HPDE6-E6E7 (cell line): Measurements from ENCODE around the gene ITGA11.

ENCODE experiments used
- DNase-seq: peaks from one replicate; pipeline ENCODE4 v3.0.0; 2011; ENCODE audit warnings: missing footprints; ENCODE audit errors: extremely low spot score

ITGA11 gene

DNA sequence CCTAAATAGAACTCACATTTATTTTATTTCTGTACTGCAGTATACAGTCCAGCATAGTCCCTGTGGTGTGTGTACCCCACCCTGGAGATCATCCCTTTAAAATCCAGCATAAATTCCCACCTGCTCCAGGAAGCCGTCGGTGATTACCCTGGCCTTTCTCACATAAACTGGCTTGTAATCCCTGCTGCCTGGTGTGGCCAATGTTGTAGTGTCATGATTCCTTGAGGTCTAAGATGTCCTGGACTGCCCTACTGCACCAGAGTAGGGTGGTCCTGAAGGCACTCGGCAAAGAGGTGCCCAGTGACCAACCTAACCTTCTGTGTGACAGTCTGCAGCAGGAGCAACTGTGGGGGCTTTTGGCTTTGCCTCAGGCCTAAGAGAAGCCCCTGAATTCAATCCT, 58.9 kb downstream of the ITGA11 start:
- DNase-seq, result no peak

DNA sequence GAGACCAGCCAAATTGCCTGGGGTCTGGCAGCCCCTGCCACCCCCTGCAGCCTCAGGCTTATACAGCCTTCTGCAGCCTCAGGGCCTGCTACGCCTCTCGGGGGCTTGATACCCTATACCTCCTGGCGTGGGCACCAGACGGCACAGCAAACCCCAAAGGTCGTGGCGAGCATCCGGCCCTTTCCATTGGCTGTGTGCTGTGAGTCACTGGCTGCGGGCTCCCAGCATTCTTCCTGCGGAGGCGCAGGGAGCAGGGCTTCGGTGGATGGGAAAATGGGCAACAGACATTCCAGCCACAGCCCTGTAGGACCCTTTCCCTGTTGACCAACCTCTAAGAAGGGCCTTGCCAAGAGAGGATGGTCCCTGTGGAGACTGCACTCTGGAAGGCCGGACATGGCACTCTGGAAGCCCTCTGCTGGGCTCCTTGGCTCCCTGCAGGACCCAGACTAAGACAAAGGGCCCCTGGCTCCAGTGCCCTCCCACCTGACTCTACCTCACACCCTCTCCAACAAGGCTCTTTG, 59.6 kb downstream of the ITGA11 start:
- DNase-seq, result peak; percentile 46

DNA sequence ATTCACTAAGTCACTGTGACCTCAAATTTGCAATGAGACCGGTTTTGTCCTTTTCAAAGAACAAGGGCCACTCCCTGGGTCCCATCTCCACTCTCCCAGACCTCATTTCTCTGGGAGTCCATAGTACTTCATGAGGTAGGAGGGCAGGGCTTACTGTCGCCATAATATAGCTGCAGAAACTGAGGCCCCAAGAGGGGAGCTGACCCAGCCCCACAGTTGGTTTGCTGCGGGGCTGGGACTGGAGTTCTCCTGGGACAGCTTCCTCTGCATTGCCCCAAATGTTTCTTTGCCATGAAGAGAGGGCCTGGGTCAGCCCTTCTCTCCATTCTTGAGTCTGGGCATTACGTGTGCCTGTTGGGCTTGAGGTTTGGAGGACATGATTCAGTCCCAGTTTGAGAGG, 60.1 kb downstream of the ITGA11 start:
- no peak for DNase-seq

DNA sequence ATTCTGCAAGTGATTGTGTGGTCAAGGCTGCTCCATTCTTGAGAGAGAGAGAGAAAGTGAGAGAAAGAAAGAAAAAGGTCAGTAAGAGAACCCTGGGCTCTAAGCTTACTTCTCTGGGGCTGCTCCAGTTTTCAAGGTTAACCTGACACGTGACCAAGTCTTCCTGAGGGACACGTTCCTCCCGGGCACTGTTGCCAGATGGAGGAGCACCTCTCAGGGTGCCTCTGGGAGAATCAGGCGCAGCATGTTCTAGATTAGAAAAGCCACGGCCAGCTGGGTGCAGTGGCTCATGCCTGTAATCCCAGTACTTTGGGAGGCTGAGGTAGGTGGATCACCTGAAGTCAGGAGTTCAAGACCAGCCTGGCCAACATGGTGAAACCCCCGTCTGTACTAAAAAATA, 60.8 kb downstream of the ITGA11 start:
- DNase-seq, result no peak

DNA sequence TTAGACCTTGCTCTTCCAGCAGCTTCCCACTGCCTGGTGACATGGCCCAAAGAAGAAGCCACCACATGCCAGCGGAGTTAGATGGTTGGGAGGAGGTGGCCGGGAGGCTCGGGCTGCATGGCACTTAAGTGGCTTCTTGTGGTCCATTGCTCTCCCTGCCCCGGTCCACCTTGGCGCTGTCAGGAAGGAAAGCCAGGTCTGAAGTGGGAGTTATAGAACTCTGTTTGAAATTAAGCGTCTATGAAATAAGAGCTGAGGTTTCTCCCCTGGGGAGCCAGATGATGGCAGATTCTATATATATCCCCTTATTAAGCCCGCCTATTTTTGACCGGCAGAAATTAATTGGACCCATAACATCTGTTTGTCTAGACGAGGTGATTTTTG, 61.2 kb downstream of the ITGA11 start:
- DNase-seq, result no peak

DNA sequence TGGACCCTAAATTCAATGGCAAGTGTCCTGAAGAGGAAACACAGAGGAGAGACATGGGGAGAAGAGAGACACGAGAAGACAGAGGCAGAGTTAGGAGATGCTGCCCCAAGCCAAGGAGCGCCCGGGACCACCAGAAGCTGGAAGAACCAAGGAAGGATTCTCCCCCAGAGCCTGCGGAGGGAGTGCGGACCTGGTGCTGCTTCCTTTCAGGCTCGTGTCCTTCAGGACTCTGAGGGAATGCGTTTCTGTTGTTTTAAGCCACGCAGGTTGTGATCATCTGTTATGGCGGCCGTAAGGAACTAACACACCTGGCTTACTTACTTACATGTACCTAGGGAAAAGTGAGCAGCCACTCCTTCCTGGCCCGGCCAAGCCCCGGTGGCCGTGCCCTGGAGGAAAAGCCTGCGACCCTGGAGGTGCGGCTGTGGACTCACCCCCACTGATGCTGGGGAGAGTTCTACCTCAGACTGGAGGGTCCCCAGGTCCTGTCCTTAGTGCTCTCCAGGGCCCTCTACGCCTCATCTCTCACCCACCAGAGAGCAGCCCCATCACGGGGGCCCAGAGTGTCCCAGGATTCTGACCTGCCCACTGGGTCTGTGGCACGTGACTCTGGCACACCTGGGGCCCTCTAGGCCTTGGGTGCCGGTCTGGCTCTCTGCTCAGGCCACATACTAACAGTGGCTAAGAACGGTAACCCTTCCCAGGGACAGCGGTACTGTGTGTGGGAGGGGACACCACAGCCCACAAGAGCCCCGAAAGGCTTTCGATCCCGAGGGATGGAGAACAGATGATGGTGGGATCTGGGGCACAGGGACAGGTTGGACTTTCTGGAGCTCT, 61.8 kb downstream of the ITGA11 start:
- DNase-seq, result no peak

DNA sequence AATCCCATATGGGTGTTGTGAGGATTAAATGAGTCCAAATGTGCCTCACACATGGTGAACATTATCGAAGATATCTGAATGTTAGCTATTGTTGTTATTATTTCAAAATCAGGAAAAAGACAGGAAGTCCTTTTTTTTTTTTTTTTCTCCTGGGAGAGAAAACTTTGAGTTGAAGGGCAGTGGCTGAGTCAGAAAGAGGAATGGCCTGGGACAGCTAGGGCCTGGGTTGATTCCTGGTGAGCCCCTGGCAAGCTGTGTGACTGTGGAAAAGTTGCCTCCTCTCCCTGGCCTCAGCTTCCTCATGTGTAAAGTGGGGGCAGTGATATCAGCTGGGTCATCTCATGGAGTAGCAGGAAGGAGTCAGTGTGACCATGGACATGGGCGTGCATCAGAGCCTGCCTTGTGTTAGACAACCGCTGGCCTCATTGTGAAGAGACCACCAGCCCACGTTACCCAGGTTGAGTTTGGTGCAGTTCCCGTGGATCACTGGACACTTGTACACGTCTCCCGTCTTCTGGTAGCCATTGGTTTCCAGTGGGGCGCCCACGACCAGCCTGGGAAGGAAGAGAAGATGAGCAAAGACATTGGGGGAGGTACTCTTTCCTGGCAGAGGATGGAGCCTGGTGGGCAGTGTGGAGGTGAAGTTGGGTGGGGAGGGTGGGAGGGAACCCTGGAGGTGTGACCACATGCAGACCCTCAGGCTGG, 63.1 kb downstream of the ITGA11 start:
- no peak for DNase-seq

DNA sequence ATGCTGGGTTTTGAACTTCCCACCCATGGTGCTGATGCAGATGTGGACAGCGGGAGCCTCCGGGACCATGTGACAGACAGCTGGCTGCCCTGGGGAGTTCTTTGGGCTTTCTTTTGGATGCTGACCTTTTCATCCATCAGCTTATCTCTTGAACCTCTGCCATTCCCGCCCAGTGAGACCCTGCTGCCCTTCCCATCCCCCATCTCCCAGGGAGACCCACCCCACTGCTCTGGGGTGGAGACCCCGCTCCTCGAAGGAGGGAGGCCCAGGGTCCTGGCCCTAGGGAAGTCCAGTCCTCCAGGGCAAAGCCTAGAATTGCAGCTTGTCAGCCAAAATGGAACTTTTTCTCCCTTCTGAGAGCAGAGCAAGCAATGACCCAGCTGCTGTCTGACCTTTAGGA, 64.0 kb downstream of the ITGA11 start:
- no peak for DNase-seq

DNA sequence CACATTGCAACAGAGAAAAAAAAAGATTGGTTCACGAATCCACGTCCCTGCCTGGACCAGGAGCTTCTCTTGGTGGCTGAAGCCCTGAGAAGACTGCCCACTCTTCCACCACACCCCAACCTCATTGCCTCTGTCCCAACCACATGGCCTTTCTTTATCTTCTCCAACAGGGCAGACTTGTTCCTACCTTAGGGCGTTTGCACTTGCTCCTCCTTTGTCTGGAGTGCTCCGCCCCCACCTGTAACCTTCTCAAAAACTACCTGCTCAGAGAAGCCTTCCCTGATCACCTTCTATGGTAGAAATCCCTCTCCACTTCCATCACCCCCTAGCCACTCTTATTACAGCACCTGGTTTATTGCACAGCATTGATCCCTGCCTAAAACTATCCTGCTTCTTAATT, 64.7 kb downstream of the ITGA11 start:
- DNase-seq, result no peak

DNA sequence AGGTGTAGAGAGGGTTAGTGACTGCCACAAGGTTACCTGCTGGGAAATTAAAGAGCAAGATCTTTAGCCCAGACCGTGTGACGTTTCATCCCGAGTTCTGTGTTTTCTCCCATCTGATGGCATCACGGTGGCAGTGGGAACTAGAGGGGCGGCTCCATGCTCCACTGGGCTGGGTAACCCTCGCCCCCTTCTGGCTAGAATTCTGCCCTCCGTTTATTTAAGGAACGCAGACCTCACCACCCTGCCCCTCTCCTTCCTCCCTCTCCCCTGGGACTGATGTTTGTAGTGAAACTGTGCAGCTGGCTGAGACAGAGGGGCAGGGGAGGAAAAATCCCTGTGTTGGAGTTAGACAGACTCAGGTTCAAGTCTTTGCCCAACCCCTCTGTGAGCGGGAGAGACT, 65.6 kb downstream of the ITGA11 start:
- no peak for DNase-seq

DNA sequence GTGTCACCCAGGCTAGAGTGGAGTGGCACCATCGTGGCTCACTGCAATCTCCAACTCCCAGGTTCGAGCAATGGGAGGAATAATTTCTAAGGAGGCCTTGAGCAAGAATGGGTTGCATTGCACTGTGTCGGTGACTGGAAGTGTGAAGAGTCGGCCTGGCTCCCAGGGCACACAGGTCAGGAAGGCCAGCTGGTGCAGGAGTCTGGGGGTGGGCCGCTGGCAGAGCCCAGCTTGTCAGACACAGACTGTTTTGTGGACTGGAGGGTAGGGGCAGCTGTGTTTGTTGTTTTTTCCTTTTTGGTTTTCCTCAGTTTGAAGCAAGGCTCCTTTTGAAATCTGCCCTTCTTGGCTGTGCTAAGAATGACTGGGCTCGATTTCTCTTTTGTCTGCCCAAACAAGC, 66.2 kb downstream of the ITGA11 start:
- DNase-seq, result no peak

DNA sequence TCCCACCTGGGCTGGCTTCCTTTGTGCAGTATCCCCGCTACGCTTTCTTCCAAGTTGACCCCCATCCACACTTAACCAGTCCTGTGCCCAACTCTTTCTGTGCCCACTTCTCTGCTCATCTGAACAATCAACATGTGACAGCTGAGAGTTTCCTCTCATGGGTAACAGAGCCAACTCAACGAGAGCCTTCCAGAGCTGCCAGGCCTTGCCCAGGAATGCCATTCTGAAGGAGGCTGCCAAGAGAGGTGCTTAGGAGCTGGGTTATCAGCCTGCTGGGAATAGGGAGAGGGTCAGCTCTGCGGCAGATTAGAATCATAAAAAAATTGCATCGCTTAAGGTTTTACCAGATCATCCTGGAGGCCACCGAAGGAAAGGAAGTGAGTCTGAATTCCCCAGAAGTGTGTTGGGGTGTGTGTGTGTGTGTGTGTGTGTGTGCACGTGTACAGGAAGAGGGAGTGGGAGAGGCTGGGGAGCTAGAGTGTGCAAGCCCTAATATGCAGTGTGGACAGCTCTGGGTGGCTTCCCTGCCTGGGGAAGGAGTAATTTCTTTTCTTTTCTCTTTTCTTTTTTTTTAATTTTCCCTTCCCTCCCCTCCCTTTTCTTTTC, 66.7 kb downstream of the ITGA11 start:
- no peak for DNase-seq

DNA sequence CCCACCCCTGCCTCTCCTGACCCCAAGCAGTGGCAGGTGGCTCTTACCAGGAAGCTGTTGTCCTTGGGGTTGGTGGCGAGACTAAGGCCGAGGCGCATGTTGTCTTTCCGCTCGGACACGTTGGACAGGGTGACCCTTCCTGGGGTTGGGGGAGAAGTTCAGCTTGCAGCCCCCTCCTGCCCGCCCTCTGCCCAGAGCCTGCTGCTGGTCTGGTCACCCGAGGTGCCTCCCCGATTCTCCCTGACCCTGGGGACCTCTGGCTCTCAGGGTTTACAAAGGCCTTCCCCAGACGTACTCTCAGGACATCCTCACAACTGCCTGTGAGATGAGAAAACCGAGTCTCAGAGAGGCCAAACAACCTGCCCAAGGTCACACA, 67.3 kb downstream of the ITGA11 start:
- DNase-seq, result no peak

DNA sequence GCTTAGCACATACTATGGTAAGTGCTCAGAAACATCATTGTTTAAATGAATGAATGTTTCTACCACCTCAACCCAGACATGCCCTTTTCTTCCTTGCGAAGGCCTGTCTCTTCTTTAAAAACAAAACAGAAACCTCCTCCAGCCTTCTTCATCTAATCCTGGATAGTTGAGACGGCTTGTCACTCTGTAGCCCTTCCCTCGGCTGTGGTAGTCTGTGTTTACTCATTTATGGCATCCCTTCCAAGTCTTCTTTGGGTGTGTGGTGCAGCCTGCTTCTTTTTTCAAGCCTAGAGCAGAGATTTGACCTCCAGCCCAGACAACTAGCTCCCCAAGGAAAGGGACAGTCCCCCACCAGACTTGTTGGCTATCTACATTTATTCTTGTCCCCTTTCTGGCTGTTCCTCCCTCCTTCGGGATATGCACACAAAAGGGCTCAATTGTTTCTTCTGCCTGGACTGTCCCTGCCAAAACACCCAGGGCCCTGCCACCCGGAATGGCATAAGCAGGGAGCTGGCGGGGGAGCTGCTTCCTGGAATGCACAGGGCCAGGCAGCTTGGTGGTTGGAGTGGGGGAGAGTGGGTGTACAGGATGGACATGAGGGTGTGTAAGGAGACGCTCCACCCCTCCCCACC, 67.8 kb downstream of the ITGA11 start:
- no peak for DNase-seq

DNA sequence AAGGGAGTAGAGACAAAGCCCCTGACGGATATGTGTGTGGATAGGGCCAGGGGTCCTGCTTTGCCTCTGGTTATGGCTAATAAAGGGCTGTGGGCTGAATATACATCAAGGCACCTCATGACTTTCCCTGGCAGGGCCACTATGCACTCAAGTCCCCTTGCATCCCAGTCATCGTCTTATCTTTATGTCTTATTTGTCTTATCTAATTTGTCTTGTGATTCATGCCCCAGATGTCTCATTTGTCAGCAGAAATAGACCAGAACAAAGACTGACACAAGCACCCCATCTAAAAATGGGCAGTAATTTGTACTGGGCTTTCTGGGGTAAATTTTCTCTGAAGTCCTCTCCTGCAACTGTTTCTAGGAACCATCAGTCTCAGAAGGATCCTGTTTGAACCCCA, 68.6 kb downstream of the ITGA11 start:
- no peak for DNase-seq

DNA sequence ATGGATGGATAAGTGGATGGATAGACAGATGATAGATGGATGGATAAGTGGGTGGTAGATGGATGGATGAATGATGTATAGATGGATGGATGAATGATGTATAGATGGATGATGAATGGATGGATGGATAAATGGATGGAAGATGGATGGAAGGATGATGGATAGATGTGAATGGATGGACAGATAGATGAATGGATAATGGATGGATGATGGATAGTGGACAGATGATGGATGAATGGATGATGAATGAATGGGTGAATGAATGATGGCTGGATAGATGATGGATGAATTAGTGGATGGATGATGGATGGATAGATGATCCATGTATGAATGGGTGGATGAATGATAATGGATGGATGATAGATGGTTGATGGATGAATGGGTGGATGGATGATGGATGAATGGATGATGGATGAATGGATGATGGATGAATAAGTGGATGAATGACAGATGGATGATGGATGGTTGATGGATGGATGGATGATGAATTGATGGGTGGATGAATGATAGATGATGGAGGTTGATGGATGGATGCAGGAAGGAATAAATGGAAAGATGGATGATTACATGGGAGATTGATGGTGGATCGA, 69.3 kb downstream of the ITGA11 start:
- no peak for DNase-seq

DNA sequence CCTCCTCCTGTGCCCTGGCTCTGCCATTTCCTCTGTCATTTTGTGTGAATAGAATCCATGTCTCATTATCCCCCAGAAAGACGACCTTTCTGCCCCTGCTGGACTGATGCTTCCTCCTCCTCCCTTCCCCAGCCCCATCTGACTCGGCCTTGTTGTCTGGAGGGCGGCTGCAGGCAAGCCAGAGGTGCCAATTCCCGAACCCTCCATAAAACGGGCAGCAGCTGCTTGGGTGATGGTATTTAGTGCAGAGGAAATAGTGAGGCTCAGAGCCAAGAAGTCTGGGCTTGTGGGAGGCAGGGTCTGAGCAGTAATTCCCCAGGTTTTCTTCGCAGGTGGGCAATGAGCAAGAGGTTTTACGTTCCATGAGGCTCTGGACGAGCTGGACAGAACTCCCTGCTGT, 71.2 kb downstream of the ITGA11 start:
- DNase-seq, result no peak

DNA sequence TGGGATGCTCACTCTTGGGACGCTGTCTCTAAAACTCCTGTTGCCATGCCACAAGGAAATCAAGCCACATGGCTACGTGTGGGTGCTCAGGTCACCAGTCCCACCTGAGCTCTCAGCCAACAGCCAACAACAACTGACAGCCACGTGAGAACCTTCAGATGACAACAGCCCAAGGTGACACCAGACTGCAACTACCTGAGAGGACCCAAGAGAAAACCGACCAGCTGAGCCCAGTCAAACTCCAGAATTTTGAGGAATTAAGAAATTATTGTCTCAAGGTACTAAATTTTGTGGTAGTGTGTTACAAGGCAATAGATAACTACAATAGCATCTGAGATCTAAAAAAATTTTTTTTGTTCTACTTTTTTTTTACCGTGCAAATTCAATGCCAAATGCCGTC, 75.2 kb downstream of the ITGA11 start:
- DNase-seq, result no peak

DNA sequence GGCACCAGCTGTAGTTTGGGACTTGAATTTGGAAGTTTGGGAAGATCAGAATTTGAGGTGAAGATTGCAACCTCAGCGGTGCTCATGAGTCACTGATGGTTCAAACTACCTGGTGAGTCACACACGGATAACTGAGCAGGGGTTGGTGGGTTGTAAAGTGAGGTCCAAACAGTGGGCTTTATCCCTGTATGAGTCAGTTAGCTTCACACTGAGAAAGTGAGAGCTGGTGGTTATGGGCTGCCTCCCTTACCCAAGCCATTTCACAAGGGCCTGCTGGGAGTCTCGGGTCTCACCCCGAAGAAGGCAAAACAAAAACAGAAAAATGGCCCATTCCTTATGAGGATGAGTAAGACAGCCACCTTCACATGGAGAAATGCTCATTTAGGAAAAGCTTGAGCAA, 77.0 kb downstream of the ITGA11 start:
- DNase-seq, result peak; percentile 54

DNA sequence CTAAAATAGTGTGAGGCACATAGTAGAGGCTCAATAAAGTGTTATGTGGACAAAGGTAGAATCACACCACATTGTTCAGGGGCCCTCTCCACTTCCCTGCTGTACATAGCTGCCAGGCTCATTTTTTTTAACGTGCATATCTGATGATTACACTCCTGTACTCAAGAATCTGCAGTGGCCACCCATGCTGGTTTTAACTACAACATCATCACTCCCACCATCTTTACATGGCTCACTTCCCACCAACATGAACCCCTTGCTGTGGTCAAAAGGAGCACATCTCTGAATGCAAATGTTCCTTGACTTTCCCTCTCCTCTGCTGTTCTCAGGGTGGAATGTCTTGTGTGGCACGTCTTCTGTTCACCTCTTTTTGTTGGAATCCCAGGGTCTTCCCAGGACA, 77.7 kb downstream of the ITGA11 start:
- DNase-seq, result no peak

DNA sequence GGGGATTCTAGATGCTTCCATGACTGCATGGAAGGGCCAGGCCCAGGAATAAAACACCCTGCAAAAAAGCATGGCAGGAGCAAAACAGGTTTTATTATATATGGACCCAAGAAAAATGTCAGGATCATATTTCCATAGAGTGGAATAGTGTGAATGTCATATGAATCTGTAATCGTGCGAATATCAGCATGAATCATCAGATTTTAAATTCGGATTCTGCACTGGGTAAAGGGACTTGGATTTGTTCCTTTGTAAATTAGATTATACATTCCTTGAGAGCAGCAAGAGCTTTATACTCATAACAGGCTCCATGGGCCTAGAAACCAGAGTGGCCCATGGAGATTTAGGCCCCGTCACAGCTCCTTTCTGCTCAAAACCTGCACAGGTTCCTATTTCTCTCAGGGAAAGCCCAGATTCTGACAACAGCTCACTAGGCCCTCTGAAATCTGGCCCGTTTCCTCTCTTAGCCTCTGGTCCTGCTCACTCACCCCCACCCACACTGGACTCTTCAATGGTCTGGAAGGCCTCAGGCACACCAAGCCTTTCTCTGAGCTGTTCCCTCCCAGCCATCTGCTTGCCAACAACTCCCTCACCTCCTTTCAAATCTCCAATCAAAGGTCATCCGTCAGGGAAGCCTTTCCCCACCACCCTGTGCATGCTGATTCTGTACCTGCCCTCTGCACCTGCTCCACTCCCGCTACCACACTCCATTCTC, 78.4 kb downstream of the ITGA11 start:
- DNase-seq, result no peak
